Endothelial cell of umbilical vein (primary cell): ENCODE results near the gene OCIAD1. TPM values are rescaled to one million over a fixed set of nuclear protein-coding genes. Genes with fewer than 3 reads are reported as not detected.

Source experiments
- BruUV-seq: library from RNA; stranded (reverse); fragments of 400-500 nt; replicated peaks from 2 replicates; lab custom pipeline; 2021; lab: Mats Ljungman, UMichigan
- CTCF ChIA-PET: fragments of 300-600, 350-600 bp; sonication (Branson Sonifier 250); formaldehyde crosslinking; loops from one replicate; lab custom pipeline; 2021; ENCODE audit warnings: antibody characterized with exemption, inconsistent platforms; lab: Charles Lee
- POLR2A ChIA-PET: fragments of 300-600, 350-600 bp; sonication (Branson Sonifier 250); formaldehyde crosslinking; loops from one replicate; lab custom pipeline; 2021; ENCODE audit warnings: antibody characterized with exemption, inconsistent platforms; lab: Charles Lee
- DNase-seq: peaks from one replicate; pipeline ENCODE4 v3.0.0-alpha.2; 2011; ENCODE audit warnings: low read depth, low spot score
- FAIRE-seq: peaks from 2 replicates; lab custom pipeline; 2011; peaks lifted over from hg19 to GRCh38; lab: Jason Lieb, UNC
- H2AFZ ChIP-seq: 2 replicates; pipeline ENCODE4 v1.6.0; 2012; ENCODE audit warnings: low read depth, low read length, control low read depth, inconsistent platforms
- H3K27ac ChIP-seq: 2 replicates; pipeline ENCODE4 v1.5.1; 2011; ENCODE audit warnings: low read depth, mild to moderate bottlenecking, control low read depth, low read length, moderate library complexity; ENCODE audit not compliant: insufficient read depth
- H3K27me3 ChIP-seq, 2 experiments: 2 replicates each; pipeline versions ENCODE4 v1.6.0 to v1.6.1; 2011; ENCODE audit warnings: low read length in 2 of 2, mixed read lengths in 1 of 2; ENCODE audit not compliant: control insufficient read depth in 2 of 2, insufficient read depth in 2 of 2
- H3K36me3 ChIP-seq, 2 experiments: 2 replicates in 1 of 2; 3 replicates in 1 of 2; pipeline ENCODE4 v1.5.1; 2011; ENCODE audit warnings: low read length in 2 of 2, mild to moderate bottlenecking in 1 of 2, moderate library complexity in 1 of 2; ENCODE audit not compliant: control insufficient read depth in 2 of 2, insufficient read depth in 2 of 2; ENCODE audit errors: extremely low read depth in 1 of 2
- H3K4me1 ChIP-seq: 3 replicates; pipeline ENCODE4 v1.5.1; 2011; ENCODE audit warnings: mild to moderate bottlenecking, low read length; ENCODE audit not compliant: control insufficient read depth, insufficient read depth; ENCODE audit errors: extremely low read depth
- H3K4me2 ChIP-seq: 2 replicates; pipeline ENCODE4 v1.6.1; 2011; ENCODE audit warnings: low read length, control low read depth, mixed read lengths; ENCODE audit not compliant: insufficient read depth
- H3K4me3 ChIP-seq, 3 experiments: fragments of 200-600 bp in 1 of 3; sonication (generic), shearing (Covaris generic) in 1 of 3; replicated peaks in 1 of 3; 2 replicates each; pipeline ENCODE4 v1.5.1; 2011 to 2016; ENCODE audit warnings: control low read depth in 3 of 3, low read length in 3 of 3, mild to moderate bottlenecking in 2 of 3, inconsistent platforms in 1 of 3, low read depth in 1 of 3, moderate library complexity in 1 of 3; ENCODE audit not compliant: insufficient read depth in 1 of 3
- H3K79me2 ChIP-seq: 2 replicates; pipeline ENCODE4 v1.6.0; 2012; ENCODE audit warnings: low read length, inconsistent platforms; ENCODE audit not compliant: control insufficient read depth, insufficient read depth
- H3K9ac ChIP-seq: replicated peaks from 2 replicates; pipeline ENCODE3; 2011; ENCODE audit warnings: low read length, control low read depth; ENCODE audit not compliant: insufficient read depth; ENCODE audit errors: extremely low read depth
- H3K9me1 ChIP-seq: replicated peaks from 3 replicates; pipeline ENCODE4 v1.6.0; 2011; ENCODE audit warnings: mild to moderate bottlenecking, low read length; ENCODE audit not compliant: control insufficient read depth, insufficient read depth; ENCODE audit errors: extremely low read depth
- H3K9me3 ChIP-seq: replicated peaks from 2 replicates; pipeline ENCODE4 v1.5.1; 2012; ENCODE audit warnings: low read length, inconsistent platforms; ENCODE audit not compliant: control insufficient read depth, insufficient read depth
- H4K20me1 ChIP-seq: replicated peaks from 2 replicates; pipeline ENCODE3; 2011; ENCODE audit warnings: mild to moderate bottlenecking, low read length; ENCODE audit not compliant: control insufficient read depth, insufficient read depth; ENCODE audit errors: extremely low read depth
- EZH2 ChIP-seq: IDR thresholded peaks from 2 replicates; pipeline ENCODE4 v1.6.1; 2012; ENCODE audit warnings: borderline replicate concordance, low read depth, mild to moderate bottlenecking, moderate library complexity, low read length, inconsistent platforms; ENCODE audit not compliant: severe bottlenecking
- FOS ChIP-seq: IDR thresholded peaks from 2 replicates; pipeline ENCODE4 v1.6.1; 2011; ENCODE audit warnings: mild to moderate bottlenecking, low read length, moderate library complexity, borderline replicate concordance; ENCODE audit not compliant: insufficient read depth
- GATA2 ChIP-seq: IDR thresholded peaks from 2 replicates; pipeline ENCODE4 v1.7.0; 2011; ENCODE audit warnings: low read depth, mild to moderate bottlenecking, moderate library complexity, mixed read lengths, low read length; ENCODE audit not compliant: insufficient read length, insufficient read depth
- JUN ChIP-seq: IDR thresholded peaks from 2 replicates; pipeline ENCODE4 v1.6.1; 2011; ENCODE audit warnings: borderline replicate concordance, low read depth; ENCODE audit not compliant: insufficient read length, insufficient read depth
- MYC ChIP-seq: IDR thresholded peaks from one replicate; pipeline ENCODE4 v1.6.1; 2011; ENCODE audit warnings: mild to moderate bottlenecking, low read depth, low read length
- POLR2A ChIP-seq: IDR thresholded peaks from 2 replicates; pipeline ENCODE4 v1.6.1; 2012; ENCODE audit warnings: low read depth, mild to moderate bottlenecking, control low read depth, low read length
- POLR2AphosphoS5 ChIP-seq: IDR thresholded peaks from 2 replicates; pipeline ENCODE4 v1.6.1; 2012; ENCODE audit warnings: low read depth, mild to moderate bottlenecking, control low read depth, low read length, moderate library complexity; ENCODE audit not compliant: insufficient read depth
- dilution Hi-C: fragments of 300-500 bp; cut with MboI; formaldehyde crosslinking; loops from one replicate; pipeline ENCODE4 v1.15.0; 2019; ENCODE audit warnings: low sequenced_read_pairs; ENCODE audit not compliant: extremely low pct_ligation_motif_present
- intact Hi-C: fragments of 100-400 bp; cut with micrococcal nuclease; formaldehyde crosslinking; loops from one replicate; pipeline ENCODE4 v1.10.0; 2022
- polyA plus RNA-seq, 4 experiments: library from polyadenylated mRNA; depleted of rRNA in 3 of 4; stranded (reverse) in 3 of 4; unstranded in 1 of 4; fragments of >200 nt; gene quantifications; 2 replicates each; pipeline versions ENCODE4 v1.2.1 to v1.2.3, GENCODE V29; 2011 to 2012; ENCODE audit warnings: missing spikeins in 1 of 4
- total RNA-seq: library from RNA; stranded (reverse); gene quantifications from 2 replicates; pipeline ENCODE4 v1.2.3, GENCODE V29; 2021
- TF ChIP-seq, protein P1 (sequence below): IDR thresholded peaks from 2 replicates; pipeline ENCODE4 v1.6.1; 2011; ENCODE audit not compliant: insufficient read depth, insufficient read length
- TF ChIP-seq, protein P2 (sequence below), 2 donors: IDR thresholded peaks; 1 replicate in 1 of 2; 2 replicates in 1 of 2; pipeline ENCODE4 v1.5.1; 2011; ENCODE audit warnings: low read length in 2 of 2, mild to moderate bottlenecking in 2 of 2, moderate library complexity in 2 of 2, control low read depth in 1 of 2, inconsistent platforms in 1 of 2, low read depth in 1 of 2; ENCODE audit not compliant: insufficient read depth in 1 of 2; ENCODE audit errors: extremely low read depth in 1 of 2

OCIAD1 gene
- total and polyA plus RNA-seq, 2 donors (not counting 3 experiments of a cell fraction or from before 2014, with no cell fraction given), result 81.7 to 101 TPM

DNA sequence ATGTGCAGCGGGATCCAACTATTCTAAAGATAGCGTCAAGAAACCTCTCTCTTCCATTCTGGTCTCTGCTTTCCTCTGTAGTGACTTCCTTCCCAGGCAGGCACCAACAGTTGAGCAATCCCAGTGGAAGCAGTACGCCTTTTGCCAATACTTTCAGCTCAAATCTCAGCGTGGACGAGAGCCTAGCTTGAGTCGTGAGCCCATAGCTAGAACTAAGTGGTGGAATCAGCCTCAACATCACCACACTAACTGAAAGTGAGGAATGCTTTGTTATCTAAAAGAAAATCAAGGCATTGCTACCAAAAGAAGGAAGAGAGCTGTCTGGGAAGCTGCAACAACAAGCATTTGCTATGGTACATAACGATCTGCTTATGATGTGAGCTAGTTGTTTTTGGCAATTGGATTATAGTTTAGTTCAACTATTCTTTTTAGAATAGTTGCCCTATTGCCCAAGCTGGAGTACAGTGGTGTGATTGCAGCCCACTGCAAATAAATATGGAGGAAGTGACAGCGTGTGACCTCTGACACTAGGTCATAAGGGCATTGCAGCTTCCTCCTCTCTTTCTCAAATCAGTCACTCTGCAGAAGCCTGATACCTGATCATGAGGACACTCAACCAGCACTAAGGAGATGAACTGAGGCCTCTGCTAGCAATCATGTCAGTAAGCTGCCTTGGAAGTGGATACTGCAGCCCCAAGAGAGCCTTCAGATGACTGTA, 26.1 kb upstream of the OCIAD1 start:
- ChIA-PET POLR2A (no interaction called here), CTCF (interaction anchor here (1.1 to 1.3 kb wide), 2 partner anchors 160 to 226 kb away, joined by 3 read pairs; no protein-coding TSS in a partner anchor)
- Histone ChIP-seq H3K36me3 (no peaks in the 10 kb centered on the region), H3K4me1 (peaks cover 32% of the 10 kb centered on the region), H3K79me2 (no peaks in the 10 kb centered on the region), H3K4me2 (no peak overlapping the region), H2AFZ (peak overlapping the region; percentile 57), H3K27ac (no peak overlapping the region), H4K20me1 (no peaks in the 10 kb centered on the region), H3K9me1 (no peaks in the 10 kb centered on the region), H3K9me3 (no peaks in the 10 kb centered on the region), H3K9ac (no peak overlapping the region), H3K27me3 (peaks cover 0 to 2% of the 10 kb centered on the region in 2 experiments), H3K4me3 (no peak overlapping the region)
- dilution Hi-C loops, result no loop called here
- BruUV-seq, result no TSS peak
- DNase-seq (peak; percentile 44), FAIRE-seq (peak; percentile 50)
- TF ChIP-seq, protein P1, sequence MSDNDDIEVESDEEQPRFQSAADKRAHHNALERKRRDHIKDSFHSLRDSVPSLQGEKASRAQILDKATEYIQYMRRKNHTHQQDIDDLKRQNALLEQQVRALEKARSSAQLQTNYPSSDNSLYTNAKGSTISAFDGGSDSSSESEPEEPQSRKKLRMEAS, result no peak
- TF ChIP-seq, protein P2, sequence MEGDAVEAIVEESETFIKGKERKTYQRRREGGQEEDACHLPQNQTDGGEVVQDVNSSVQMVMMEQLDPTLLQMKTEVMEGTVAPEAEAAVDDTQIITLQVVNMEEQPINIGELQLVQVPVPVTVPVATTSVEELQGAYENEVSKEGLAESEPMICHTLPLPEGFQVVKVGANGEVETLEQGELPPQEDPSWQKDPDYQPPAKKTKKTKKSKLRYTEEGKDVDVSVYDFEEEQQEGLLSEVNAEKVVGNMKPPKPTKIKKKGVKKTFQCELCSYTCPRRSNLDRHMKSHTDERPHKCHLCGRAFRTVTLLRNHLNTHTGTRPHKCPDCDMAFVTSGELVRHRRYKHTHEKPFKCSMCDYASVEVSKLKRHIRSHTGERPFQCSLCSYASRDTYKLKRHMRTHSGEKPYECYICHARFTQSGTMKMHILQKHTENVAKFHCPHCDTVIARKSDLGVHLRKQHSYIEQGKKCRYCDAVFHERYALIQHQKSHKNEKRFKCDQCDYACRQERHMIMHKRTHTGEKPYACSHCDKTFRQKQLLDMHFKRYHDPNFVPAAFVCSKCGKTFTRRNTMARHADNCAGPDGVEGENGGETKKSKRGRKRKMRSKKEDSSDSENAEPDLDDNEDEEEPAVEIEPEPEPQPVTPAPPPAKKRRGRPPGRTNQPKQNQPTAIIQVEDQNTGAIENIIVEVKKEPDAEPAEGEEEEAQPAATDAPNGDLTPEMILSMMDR (IDR thresholded peaks at IDR 0.05; ENCODE audit: extremely low read depth in 1 of 2, insufficient read depth in 1 of 2, low read depth in 1 of 2, low read length in 2 of 2), result no peak
- TF ChIP-seq POLR2A (no peak), MYC (no peak), POLR2AphosphoS5 (no peak), GATA2 (no peak), JUN (no peak), EZH2 (no peak), FOS (no peak)
- intact Hi-C loops, result no loop called here
